ENCODE data around the gene FAR2. TPM values are rescaled to one million over a fixed set of nuclear protein-coding genes. Genes with fewer than 3 reads are reported as not detected.
A peak's percentile ranks its signal among the peaks of the same experiment; 100 is the strongest.

The FAR2 gene
- total and polyA plus RNA-seq, 8 donors = 1.7 to 96.7 (median 3.3) TPM; not detected in 1

DNA sequence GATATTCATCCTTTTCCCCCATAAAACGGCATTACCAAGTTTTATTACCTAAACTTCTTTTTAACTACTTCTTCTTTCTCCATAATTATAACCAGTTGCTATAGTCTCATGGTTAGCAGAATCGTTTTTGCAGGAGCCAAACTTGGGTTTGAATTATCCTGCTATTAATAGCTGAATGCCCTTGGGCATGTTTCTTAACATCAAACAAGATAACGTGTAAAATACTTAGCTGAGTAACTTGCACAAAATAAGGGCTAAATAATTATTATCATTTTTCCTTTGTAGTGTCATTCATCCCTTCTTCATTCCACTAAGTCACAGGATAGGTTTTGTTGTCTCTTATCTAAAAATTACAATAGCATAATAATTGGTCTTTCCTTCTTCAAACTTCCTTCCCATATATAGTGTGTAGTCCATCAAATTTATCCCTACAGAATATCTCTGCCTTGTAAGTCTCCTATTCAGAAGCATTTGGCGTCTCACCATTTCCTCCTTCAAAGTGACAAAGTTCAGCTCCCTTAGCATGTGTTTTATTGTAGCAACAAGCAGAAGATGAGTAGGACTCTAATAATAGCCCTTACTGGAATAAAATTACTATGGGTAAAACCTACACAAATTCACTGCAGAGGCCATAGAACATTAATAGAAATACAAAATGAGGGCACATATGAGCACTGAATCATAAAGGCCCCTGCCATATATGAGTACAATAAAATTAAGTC is 63.8 kb downstream of the FAR2 start:
- intact Hi-C loops (cut with DNase I; ENCODE audit: low total_unique reads) = no loop called here
- Histone ChIP-seq H3K27me3 (no peaks in the 10 kb centered on the region), H3K36me3 (no peaks in the 10 kb centered on the region), H3K4me3 (no peak overlapping the region), H3K27ac (no peak overlapping the region), H3K9me3 (no peaks in the 10 kb centered on the region), H3K4me1 (peaks cover 0 to 3% (median 0%) of the 10 kb centered on the region in 4 donors)
- peak in 1 of 2 donors; percentile 22 for DNase-seq
- TF ChIP-seq POLR2A (IDR thresholded peaks at IDR 0.05) (no peak), EP300 (IDR thresholded peaks at IDR 0.05) (no peak), POLR2AphosphoS5 (IDR thresholded peaks at IDR 0.05) (no peak)
- TF ChIP-seq, protein P1, sequence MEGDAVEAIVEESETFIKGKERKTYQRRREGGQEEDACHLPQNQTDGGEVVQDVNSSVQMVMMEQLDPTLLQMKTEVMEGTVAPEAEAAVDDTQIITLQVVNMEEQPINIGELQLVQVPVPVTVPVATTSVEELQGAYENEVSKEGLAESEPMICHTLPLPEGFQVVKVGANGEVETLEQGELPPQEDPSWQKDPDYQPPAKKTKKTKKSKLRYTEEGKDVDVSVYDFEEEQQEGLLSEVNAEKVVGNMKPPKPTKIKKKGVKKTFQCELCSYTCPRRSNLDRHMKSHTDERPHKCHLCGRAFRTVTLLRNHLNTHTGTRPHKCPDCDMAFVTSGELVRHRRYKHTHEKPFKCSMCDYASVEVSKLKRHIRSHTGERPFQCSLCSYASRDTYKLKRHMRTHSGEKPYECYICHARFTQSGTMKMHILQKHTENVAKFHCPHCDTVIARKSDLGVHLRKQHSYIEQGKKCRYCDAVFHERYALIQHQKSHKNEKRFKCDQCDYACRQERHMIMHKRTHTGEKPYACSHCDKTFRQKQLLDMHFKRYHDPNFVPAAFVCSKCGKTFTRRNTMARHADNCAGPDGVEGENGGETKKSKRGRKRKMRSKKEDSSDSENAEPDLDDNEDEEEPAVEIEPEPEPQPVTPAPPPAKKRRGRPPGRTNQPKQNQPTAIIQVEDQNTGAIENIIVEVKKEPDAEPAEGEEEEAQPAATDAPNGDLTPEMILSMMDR (IDR thresholded peaks at IDR 0.05) = no peak
- WGBS, 5 donors = 60 to 84% (median 74%) methylated on average over 4 of the region's 4 CpGs

DNA sequence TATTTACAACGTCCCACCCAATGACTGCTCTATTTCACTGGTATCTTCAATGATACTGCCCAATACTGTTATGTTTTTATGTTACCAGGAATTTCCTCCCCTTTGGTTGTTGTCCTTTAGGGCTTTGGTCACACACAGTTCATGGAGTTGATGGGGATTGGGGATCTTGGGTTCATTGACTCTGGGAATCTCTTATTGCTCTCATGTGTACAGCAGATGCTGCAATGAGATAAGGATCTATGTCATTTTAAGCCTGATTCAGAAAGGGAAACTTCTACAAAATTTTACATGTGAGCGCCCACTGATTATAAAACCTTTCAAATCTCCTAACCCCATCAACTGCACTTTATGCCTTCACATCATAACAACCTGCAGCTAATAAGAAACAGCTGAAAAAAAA is 67.2 kb downstream of the FAR2 start:
- Histone ChIP-seq H3K4me1 (no peaks in the 10 kb centered on the region), H3K27ac (no peak overlapping the region), H3K9me3 (no peaks in the 10 kb centered on the region), H3K27me3 (no peaks in the 10 kb centered on the region), H3K4me3 (no peak overlapping the region), H3K36me3 (no peaks in the 10 kb centered on the region)
- DNase-seq = no peak
- TF ChIP-seq, protein P1 (IDR thresholded peaks at IDR 0.05) = no peak
- no peak for TF ChIP-seq EP300 (IDR thresholded peaks at IDR 0.05)
- no peak for TF ChIP-seq POLR2A (IDR thresholded peaks at IDR 0.05)
- no peak for TF ChIP-seq POLR2AphosphoS5 (IDR thresholded peaks at IDR 0.05)
- intact Hi-C loops (cut with DNase I; ENCODE audit: low total_unique reads) = no loop called here
- 84 to 90% (median 89%) methylated on average over 2 of the region's 2 CpGs for WGBS, 5 donors

GRCh38 chr12:29216797-29217575 is 67.9 kb downstream of the FAR2 start:
- TF ChIP-seq EP300 (IDR thresholded peaks at IDR 0.05) = no peak
- TF ChIP-seq POLR2A (IDR thresholded peaks at IDR 0.05) = no peak
- TF ChIP-seq, protein P1 (IDR thresholded peaks at IDR 0.05) = no peak
- no peak for TF ChIP-seq POLR2AphosphoS5 (IDR thresholded peaks at IDR 0.05)
- H3K4me3 ChIP-seq = no peak overlapping the region
- 61 to 75% (median 70%) methylated on average over 5 of the region's 5 CpGs for WGBS, 5 donors

GRCh38 chr12:29220632-29221336 is 71.7 kb downstream of the FAR2 start:
- Histone ChIP-seq H3K4me3 (no peak overlapping the region), H3K27me3 (no peaks in the 10 kb centered on the region), H3K4me1 (no peaks in the 10 kb centered on the region), H3K36me3 (no peaks in the 10 kb centered on the region), H3K9me3 (no peaks in the 10 kb centered on the region), H3K27ac (no peak overlapping the region)
- intact Hi-C loops (cut with DNase I; ENCODE audit: low total_unique reads) = no loop called here
- 73 to 82% (median 77%) methylated on average over 18 of the region's 18 CpGs for WGBS, 5 donors
- DNase-seq = no peak
- TF ChIP-seq, protein P1 (IDR thresholded peaks at IDR 0.05) = no peak
- TF ChIP-seq POLR2A (IDR thresholded peaks at IDR 0.05) = no peak
- no peak for TF ChIP-seq POLR2AphosphoS5 (IDR thresholded peaks at IDR 0.05)
- TF ChIP-seq EP300 (IDR thresholded peaks at IDR 0.05) = no peak

More at GRCh38 chr12:29216797-29217575, 67.9 kb downstream of the FAR2 start:
- intact Hi-C loops (cut with DNase I; ENCODE audit: low total_unique reads) = no loop called here
- Histone ChIP-seq H3K4me1 (no peaks in the 10 kb centered on the region), H3K27me3 (no peaks in the 10 kb centered on the region), H3K9me3 (no peaks in the 10 kb centered on the region), H3K27ac (no peak overlapping the region), H3K36me3 (no peaks in the 10 kb centered on the region)
- DNase-seq = no peak
